Upper lobe of left lung (tissue), 6 donors: ENCODE results near the gene SYNJ2BP. TPM values are rescaled to one million over a fixed set of nuclear protein-coding genes. Genes with fewer than 3 reads are reported as not detected.

Experiments
- ATAC-seq, 2 donors: fragments of 200-7000 bp; cut with Tn5 transposase; one replicate each; pipeline ENCODE4 v1.9.1; 2022; ENCODE audit warnings: mild to moderate bottlenecking in 2 of 2, moderate library complexity in 2 of 2; ENCODE audit not compliant: low FRiP score in 2 of 2
- DNase-seq, 2 donors: peaks; one replicate each; pipeline ENCODE4 v3.0.0-alpha.2; 2019 to 2020
- H3K27ac ChIP-seq, 4 donors: fragments of 200-600 bp; sonication (generic); one replicate each; pipeline ENCODE4 v1.5.1; 2016 to 2019
- H3K27me3 ChIP-seq, 4 donors: fragments of 200-600 bp; sonication (generic); one replicate each; pipeline ENCODE4 v1.5.1; 2017 to 2019
- H3K36me3 ChIP-seq, 4 donors: fragments of 200-600 bp; sonication (generic); one replicate each; pipeline ENCODE4 v1.5.1; 2016 to 2019
- H3K4me1 ChIP-seq, 4 donors: fragments of 200-600 bp; sonication (generic); one replicate each; pipeline ENCODE4 v1.5.1; 2018 to 2019
- H3K4me3 ChIP-seq, 4 donors: fragments of 200-600 bp; sonication (generic); one replicate each; pipeline ENCODE4 v1.5.1; 2017 to 2019; ENCODE audit warnings: mild to moderate bottlenecking in 2 of 4, moderate library complexity in 1 of 4
- H3K9me3 ChIP-seq, 4 donors: fragments of 200-600 bp; sonication (generic); one replicate each; pipeline ENCODE4 v1.5.1; 2018 to 2019
- CTCF ChIP-seq, 6 experiments: fragments of 450-650 bp in 4 of 6; fragments of 200-600 bp in 2 of 6; sonication (generic) in 2 of 6; IDR thresholded peaks; one replicate each; pipeline ENCODE4 v1.5.1; 2016 to 2019; ENCODE audit warnings: antibody characterized with exemption in 6 of 6
- EP300 ChIP-seq, 4 donors: sonication (generic); formaldehyde crosslinking; IDR thresholded peaks; one replicate each; pipeline ENCODE4 v1.5.1; 2017; ENCODE audit warnings: antibody characterized with exemption in 4 of 4, control low read depth in 2 of 4
- POLR2A ChIP-seq, 4 donors: fragments of 450-650 bp; IDR thresholded peaks; one replicate each; pipeline ENCODE4 v1.5.1; 2016 to 2017; ENCODE audit warnings: antibody characterized with exemption in 4 of 4, mild to moderate bottlenecking in 2 of 4
- POLR2AphosphoS5 ChIP-seq, 2 donors: sonication (generic); formaldehyde crosslinking; IDR thresholded peaks; one replicate each; pipeline ENCODE4 v1.5.1; 2017; ENCODE audit warnings: antibody characterized with exemption in 2 of 2
- WGBS, 2 donors: methylation state at CpG; one replicate each; pipeline ENCODE4 v1.1.5; 2017 to 2018; 5-methylcytosine and 5-hydroxymethylcytosine counted together
- total RNA-seq, 6 donors: library from RNA; depleted of rRNA in 4 of 6; stranded (reverse); fragments of >200 nt in 4 of 6; gene quantifications; one replicate each; pipeline versions ENCODE4 v1.1.0 to v1.2.1, GENCODE V29; 2016 to 2021
- donor health status: DM: no; HTN: no; CAD: no; lungs with moderate emphysema.
- donor health status: DM: no; HTN: yes; CAD: no; lungs with severe emphysema.

Gene SYNJ2BP
- total RNA-seq, 6 donors from 2014 or later, result 9.4 to 29.7 (median 22.8) TPM

- no peak for ATAC-seq
- no peaks in the 10 kb centered on the region for H3K27me3 ChIP-seq
- peaks cover 0 to 7% (median 3%) of the 10 kb centered on the region in 4 donors for H3K36me3 ChIP-seq
- H3K27ac ChIP-seq, result no peak overlapping the region
- no peaks in the 10 kb centered on the region for H3K9me3 ChIP-seq
- H3K4me3 ChIP-seq, result no peak overlapping the region
- TF ChIP-seq POLR2A (IDR thresholded peaks at IDR 0.05), result no peak
- TF ChIP-seq EP300 (IDR thresholded peaks at IDR 0.05), result no peak
- TF ChIP-seq CTCF (IDR thresholded peaks at IDR 0.05), result no peak
- TF ChIP-seq POLR2AphosphoS5 (IDR thresholded peaks at IDR 0.05), result no peak
- DNase-seq, result no peak
- H3K4me1 ChIP-seq, result no peaks in the 10 kb centered on the region
Measured at GRCh38 chr14:70394674-70395306, 22.1 kb downstream of the SYNJ2BP start.

DNA sequence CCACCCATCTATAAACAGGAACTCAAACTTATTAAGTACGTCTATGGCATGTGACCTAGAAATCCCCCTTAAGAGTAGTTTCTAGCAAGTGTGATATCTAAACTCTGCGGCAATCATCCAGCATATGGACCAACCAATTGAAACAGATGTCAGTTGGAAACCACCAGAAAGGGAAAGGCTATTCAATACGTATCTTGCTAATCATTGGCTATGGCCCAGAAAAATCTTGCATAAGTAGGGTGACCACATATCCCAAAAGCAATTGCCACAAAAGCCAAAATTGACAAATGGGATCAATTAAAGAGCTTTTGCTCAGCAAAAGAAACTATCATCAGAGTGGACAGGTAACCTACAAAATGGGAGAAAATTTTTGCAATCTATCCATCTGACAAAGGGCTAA is 24.2 kb downstream of the SYNJ2BP start:
- Histone ChIP-seq H3K27me3 (no peaks in the 10 kb centered on the region), H3K4me1 (no peaks in the 10 kb centered on the region), H3K27ac (no peak overlapping the region), H3K4me3 (no peak overlapping the region), H3K9me3 (no peaks in the 10 kb centered on the region), H3K36me3 (peaks cover 0 to 16% (median 3%) of the 10 kb centered on the region in 4 donors)
- WGBS, 2 donors, result 51 to 66% methylated on average over 3 of the region's 3 CpGs
- DNase-seq (no peak), ATAC-seq (no peak)
- TF ChIP-seq CTCF (IDR thresholded peaks at IDR 0.05), result no peak
- TF ChIP-seq POLR2AphosphoS5 (IDR thresholded peaks at IDR 0.05), result no peak
- no peak for TF ChIP-seq POLR2A (IDR thresholded peaks at IDR 0.05)
- no peak for TF ChIP-seq EP300 (IDR thresholded peaks at IDR 0.05)

GRCh38 chr14:70391493-70392391 is 25.1 kb downstream of the SYNJ2BP start:
- TF ChIP-seq EP300 (IDR thresholded peaks at IDR 0.05) (no peak), CTCF (IDR thresholded peaks at IDR 0.05) (no peak)
- Histone ChIP-seq H3K9me3 (no peaks in the 10 kb centered on the region), H3K4me1 (no peaks in the 10 kb centered on the region), H3K27me3 (no peaks in the 10 kb centered on the region), H3K36me3 (peaks cover 0 to 16% (median 0%) of the 10 kb centered on the region in 4 donors), H3K27ac (no peak overlapping the region), H3K4me3 (no peak overlapping the region)
- DNase-seq (no peak), ATAC-seq (no peak)
- 89 to 92% methylated on average over 6 of the region's 6 CpGs for WGBS, 2 donors

DNA sequence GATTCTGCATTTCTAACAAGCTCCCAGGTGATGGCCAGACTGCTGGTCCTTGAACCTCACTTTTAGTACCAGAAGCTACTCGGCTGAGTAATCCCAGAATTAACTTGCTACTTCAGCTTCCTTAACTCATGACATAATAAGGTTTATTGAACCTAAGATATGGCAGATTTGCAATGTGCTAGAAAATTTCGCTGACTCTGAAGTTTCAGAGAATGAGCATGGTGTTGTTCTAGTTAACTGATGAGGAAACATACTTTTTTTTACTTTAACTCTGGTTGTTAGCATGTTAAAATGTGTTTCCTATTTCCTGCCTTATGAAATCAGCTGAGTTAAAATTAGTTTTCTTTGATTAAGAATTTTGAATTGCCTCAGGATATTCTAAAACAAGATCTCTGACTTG is 34.4 kb downstream of the SYNJ2BP start:
- no peak overlapping the region for H3K27ac ChIP-seq
- peaks cover 0 to 34% (median 3%) of the 10 kb centered on the region in 4 donors for H3K36me3 ChIP-seq
- ATAC-seq (no peak), DNase-seq (no peak)
- TF ChIP-seq POLR2A (IDR thresholded peaks at IDR 0.05) (no peak), EP300 (IDR thresholded peaks at IDR 0.05) (no peak), CTCF (IDR thresholded peaks at IDR 0.05) (no peak), POLR2AphosphoS5 (IDR thresholded peaks at IDR 0.05) (no peak)
- H3K9me3 ChIP-seq, result no peaks in the 10 kb centered on the region
- H3K4me1 ChIP-seq, result no peaks in the 10 kb centered on the region
- H3K27me3 ChIP-seq, result no peaks in the 10 kb centered on the region
- no peak overlapping the region for H3K4me3 ChIP-seq
- 83 to 94% methylated on average over 2 of the region's 2 CpGs for WGBS, 2 donors
